Stimulated activated naive CD4-positive, alpha-beta T cell treated with Interleukin-2 at 50 U/mL for 16 hours (primary cell): Measurements from ENCODE around the gene FAM181B.
"Not testable (repeated sequence)": the region's sequence is repeated elsewhere in the genome, so short reads cannot be mapped to it uniquely, and the experiment has no call there.

ENCODE experiments used
- DNase-seq: peaks from one replicate; lab custom pipeline; 2025; lab: John Stamatoyannopoulos, UW

The FAM181B gene

GRCh38 chr11:82732734-82733443 lies 775 bp downstream of the FAM181B start:
- DNase-seq = no peak

- no peak for DNase-seq
Observed at GRCh38 chr11:82732348-82732733, 1.3 kb downstream of the FAM181B start.

- no peak for DNase-seq
Observed at GRCh38 chr11:82731691-82732277, 1.9 kb downstream of the FAM181B start.

GRCh38 chr11:82730754-82731153 lies 2.9 kb downstream of the FAM181B start:
- no peak for DNase-seq

- DNase-seq = no peak
Observed at GRCh38 chr11:82730286-82730685, 3.4 kb downstream of the FAM181B start.

- DNase-seq = no peak
Observed at GRCh38 chr11:82724026-82724425, 9.6 kb downstream of the FAM181B start.

- DNase-seq = no peak
Observed at GRCh38 chr11:82722231-82722630, 11.4 kb downstream of the FAM181B start.

- no peak for DNase-seq
Observed at GRCh38 chr11:82720267-82721065, 13.2 kb downstream of the FAM181B start.

- no peak for DNase-seq
Observed at GRCh38 chr11:82719361-82720105, 14.1 kb downstream of the FAM181B start.

- no peak for DNase-seq
Observed at GRCh38 chr11:82718821-82719220, 14.8 kb downstream of the FAM181B start.

GRCh38 chr11:82718307-82718706 lies 15.4 kb downstream of the FAM181B start:
- no peak for DNase-seq

GRCh38 chr11:82714346-82715174 lies 19.1 kb downstream of the FAM181B start:
- DNase-seq = no peak

- DNase-seq = no peak
Observed at GRCh38 chr11:82711648-82712047, 22.0 kb downstream of the FAM181B start.

- no peak for DNase-seq
Observed at GRCh38 chr11:82703796-82704195, 29.9 kb downstream of the FAM181B start.

GRCh38 chr11:82703226-82703625 lies 30.4 kb downstream of the FAM181B start:
- no peak for DNase-seq

- DNase-seq = no peak
Observed at GRCh38 chr11:82701847-82702520, 31.7 kb downstream of the FAM181B start.

- DNase-seq = no peak
Observed at GRCh38 chr11:82698576-82699352, 34.9 kb downstream of the FAM181B start.

GRCh38 chr11:82692981-82693380 lies 40.7 kb downstream of the FAM181B start:
- DNase-seq = no peak

- DNase-seq = not testable (repeated sequence)
Observed at GRCh38 chr11:82689347-82689746, 44.3 kb downstream of the FAM181B start.

GRCh38 chr11:82686211-82686610 lies 47.5 kb downstream of the FAM181B start:
- DNase-seq = no peak
